Activated CD8-positive, alpha-beta memory T cell treated with anti-CD3 and anti-CD28 coated beads, Interleukin-2, amount 50 U/mL, for 1 hour (primary cell): ENCODE data around the gene ABCC8.

Experiments
- DNase-seq: peaks from one replicate; pipeline ENCODE4 v3.0.0-alpha.2; 2020; ENCODE audit errors: extremely low read depth

ABCC8 gene

DNA sequence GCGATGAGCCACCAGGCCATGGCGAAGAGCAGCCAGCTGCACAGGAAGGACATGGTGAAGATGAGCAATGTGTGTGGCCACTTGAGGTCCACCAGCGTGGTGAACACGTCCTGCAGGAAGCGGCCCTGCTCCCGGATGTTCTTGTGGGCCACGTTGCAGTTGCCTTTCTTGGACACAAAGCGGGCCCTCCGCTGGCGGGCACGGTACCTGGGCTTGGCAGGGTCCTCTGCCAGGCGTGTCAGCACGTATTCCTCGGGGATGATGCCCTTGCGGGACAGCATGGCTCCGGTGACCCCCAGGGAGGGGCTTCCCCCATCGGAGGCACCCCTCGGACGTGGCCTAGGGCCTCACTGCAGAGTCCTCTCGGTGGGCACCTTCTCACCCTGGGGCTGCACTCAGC, 88.8 kb downstream of the ABCC8 start:
- DNase-seq, result no peak

DNA sequence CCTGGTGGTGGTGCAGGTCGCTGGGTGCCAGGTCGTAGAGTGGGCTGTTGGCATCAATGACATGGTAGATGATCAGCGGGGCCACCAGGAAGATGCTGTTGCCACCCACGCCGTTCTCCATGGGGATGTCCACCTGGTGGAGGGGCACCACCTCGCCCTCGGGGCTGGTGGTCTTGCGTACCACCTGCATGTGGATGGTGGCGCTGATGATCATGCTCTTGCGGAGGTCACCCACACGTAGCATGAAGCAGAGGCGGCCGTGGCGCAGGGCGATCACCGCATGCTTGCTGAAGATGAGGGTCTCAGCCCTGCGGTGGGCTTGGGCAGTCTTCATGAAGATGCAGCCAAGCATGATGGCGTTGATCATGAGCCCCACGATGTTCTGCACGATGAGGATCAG, 89.4 kb downstream of the ABCC8 start:
- DNase-seq, result no peak

DNA sequence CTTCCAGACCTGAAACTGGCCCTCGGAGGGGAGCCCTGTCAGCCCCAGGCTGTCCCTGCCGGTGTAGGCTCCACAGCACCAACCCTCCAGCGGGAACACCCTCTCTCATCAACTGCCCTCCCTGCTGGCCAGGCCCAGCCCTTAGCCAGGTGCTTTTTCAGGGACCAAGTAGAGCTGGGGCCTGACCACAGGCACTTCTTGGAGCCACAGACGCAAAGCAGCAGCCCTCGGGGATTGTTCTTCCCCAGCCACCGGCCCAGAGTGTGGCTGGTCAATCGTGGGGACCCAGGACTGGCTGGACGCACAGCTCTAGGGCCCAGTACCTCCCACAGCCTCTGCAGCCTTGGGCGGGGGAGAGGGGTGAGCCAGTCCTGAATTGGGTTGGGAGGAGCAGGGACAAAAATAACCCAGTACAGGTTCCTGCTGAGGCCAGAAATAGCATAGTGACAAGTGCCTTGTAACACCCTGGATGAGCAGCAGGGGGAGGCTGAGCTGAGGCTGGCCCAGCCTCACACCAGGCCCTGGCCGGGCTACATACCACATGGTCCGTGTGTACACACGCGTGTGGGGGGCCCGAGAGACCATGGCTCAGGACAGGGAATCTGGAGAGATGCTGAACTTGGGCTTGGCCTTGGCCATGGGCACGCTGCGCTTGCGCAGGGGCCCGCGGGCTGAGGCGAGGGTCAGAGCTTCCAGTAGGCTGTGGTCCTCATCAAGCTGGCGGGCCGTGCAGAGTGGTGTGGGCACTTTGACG, 90.1 kb downstream of the ABCC8 start:
- no peak for DNase-seq

DNA sequence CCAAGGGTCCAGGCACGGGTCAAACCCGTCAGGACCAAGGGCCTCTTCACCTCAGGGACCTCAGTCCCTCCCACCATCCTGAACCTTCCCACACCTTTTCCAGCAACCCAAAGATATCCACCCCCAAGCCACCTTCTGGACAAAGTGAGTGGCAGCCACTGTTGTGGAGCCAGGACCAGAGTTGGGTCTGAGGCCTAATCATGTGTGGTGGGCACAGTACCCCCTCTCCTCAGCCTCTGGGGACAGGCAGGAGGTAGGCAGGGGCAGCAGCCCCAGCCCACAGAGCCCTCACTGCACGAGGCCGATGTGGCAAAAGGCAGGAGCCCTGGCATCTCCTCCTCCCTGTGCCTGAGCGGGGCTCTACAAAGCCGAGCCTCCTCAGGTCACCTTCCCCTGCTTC, 90.7 kb downstream of the ABCC8 start:
- DNase-seq, result no peak

DNA sequence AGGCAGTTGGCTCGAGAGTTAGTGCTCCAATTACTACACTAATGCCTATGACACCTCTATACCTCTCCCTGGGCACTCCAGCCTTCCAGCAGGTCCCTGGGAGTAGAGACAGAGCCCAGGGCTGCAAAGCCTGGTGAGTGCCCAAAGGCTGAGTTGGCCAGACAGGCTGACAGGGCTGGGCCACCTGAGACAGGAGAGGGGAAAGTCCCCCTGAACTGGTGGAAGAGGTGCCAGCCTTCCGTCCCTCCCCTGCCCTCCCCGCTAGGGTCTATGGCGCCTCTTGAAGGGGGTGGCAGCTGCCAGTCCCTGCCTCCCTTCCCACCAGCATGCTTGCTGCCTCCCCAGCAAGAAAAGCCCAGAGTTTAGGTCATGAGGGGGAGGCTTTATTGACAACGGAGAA, 91.2 kb downstream of the ABCC8 start:
- DNase-seq, result no peak

DNA sequence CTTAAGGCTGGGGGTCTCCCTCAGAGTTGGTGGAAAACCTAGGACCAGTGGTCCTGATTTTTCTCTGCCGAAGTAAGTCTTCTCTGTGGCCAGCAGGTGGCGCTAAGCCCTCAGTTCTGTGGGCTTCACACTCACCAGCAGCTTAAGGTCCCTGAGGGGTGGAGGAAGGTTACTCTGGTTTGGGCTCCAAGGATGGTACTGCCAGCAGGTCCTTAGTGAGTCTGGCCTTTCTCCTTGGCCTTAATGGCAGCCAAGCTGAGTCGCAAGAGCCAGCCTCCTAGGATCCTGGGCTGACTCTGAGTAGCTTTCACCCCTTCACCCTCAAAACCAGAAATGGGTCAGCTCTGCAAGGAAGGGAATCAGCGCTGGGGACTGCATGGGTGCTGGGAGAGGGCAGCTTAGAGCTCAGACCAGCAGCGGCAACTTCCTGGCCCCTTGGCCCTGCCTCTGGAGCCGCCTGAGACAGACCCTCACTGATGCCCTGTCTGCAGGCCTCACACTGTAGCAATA, 92.6 kb downstream of the ABCC8 start:
- peak; percentile 46 for DNase-seq

DNA sequence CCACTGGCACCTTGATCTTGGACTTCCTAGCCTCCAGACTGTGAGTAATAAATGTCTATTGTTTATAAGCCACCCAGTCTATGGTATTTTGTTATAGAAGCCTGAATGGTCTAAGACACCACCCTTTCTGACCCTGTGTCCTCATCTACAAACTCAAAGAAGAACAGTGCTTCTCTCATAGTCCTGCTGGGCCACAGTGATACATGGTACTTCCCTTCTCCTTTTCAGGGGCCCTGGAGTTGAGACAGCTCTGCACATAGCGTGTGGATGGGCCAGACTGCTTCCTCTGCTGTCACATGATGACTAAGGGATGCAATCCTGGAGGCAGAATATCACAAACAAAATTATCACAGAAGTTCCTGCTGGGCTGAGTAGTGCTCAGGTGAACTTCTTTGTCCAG, 93.2 kb downstream of the ABCC8 start:
- DNase-seq, result no peak

DNA sequence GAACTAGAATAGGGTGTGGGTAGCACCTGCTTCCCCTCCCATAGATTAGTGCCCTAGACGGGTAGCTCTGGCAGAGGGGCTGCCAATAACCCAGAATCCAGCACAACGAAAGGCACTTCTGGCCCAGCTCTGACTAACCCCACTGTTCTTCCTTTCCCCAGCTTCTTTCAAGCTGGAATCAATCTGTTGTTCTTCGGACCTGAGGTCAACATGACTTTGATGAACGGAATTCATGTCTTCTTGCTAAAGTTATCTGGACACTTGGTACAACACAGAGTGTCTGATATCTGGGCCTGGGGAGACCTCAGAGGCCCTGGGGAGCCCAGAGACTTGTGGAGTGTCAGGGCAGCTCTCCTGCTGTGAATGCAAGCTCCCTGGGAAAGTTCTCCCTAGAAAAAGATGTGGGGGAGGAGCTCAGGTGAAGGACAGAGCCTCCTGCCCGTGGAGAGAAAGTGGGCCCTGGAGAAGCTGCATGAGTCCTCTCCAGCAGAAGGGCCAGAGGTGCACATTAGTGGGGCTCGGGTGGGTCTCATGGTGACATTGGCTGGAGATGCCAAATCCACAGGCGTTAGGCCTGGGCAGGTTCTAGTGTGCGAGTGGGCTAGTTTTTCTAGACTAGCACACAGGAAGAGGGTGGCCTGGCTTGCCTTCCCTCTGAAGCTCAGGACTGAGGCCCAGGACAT, 94.5 kb downstream of the ABCC8 start:
- DNase-seq, result no peak

DNA sequence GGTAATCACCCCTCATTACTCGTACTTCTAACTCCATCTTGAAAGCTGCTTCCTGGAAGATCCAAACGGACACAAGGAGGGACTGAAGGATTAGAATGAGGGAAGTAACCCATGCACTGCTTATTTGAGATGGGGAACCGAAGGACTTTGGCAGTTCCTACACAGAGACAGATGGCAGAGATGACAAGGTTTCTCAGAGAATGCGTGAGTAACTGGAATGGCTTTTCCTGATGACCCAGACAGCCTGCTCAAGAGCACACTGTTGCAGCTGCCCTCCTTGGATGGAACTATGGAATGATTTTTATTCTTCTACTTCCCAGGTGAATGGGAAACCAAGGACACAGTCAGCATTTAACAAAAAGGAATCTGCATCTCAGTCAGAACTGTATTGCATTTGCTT, 95.5 kb downstream of the ABCC8 start:
- no peak for DNase-seq

DNA sequence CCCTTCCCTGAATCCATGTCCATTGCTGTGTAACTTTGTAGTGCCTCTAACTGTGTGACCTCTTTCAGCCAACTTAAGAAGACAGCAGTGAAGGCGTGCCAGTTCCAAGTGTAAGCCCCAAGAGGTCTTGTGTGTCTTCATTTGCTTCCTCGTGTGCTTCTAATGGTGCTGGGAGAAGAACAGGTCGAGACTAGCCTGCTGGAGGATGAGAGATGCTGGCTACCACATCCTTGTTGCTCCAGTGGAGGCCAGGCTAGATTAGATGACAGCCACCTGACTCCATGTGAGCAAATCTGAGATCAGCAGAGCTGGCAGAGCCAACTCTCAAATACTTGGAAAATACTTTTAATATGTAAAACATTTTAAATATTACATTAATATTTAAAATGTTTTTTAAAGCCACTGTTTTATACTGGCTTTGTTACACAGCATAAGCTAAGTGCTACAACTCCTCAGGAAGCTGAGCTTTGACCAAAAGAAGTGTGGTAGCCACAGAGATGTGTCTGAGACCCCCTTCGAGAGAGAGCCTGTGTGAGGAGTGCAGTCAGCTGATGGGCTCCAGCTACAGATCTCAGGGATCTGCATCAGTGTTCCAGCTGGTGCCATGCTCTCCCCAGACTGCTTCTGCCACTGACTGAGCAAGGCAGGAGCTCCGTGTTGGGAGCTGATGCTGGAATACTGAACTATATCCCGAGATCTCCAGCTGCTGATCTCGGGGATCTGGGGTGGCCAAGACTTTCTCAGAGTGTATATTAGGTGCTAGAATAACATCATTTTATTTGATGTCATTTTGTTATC, 97.1 kb downstream of the ABCC8 start:
- no peak for DNase-seq

DNA sequence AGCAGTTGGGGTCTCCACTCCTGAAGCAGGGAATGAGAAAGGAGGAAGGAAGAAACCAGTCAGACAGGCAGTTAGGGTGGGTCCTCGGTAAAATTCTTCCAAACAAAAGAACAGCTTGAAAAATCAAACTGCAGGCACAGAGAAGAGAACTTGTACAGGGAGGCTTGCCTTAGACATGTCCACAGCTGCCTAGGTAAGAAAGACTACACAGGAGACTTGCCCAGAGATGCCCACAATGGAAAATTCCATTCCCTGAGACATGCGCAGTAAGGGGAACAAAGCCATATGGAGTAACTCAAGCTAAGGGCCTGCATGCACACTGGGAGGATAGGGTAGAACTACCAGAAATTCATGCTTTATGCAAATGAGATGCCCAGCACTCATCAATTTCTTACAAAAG, 98.0 kb downstream of the ABCC8 start:
- no peak for DNase-seq

DNA sequence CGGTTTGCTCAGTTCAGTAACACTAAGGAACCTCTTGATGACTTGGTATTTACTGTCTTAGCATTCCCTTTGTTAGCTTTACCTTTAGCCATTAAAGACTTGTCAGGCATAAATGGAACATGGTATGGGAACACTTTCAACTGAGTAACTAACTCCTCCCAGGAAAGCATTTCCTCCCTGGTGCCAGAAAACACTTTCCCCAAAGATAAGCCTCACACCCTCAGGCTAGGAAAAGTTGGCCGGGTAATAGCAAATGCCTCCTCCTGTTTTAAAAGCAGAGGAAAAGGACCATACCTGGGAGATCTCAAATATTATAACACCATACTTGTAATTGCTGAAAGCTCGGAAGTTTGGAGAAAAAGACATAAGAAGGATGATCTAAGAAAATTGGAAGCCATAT, 100.2 kb downstream of the ABCC8 start:
- DNase-seq, result no peak

DNA sequence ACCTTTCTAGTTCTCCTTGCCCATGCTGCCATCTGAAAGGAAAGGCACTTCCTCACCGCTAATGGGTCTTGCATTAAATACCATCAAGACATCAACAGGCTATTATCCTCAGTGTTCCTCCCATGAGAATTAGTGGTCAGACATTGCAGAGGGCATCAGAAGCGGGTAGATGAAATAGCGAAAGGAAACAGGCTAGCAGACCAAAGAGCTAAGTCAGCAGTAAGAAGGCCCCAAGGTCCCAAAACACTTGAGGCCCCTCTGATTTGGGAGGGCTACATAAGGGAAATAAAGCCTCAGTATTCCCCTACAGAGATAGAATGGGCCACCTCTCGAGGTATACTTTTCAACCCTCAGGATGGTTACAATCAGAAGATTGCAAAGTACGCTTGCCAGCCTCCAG, 101.1 kb downstream of the ABCC8 start:
- DNase-seq, result no peak

DNA sequence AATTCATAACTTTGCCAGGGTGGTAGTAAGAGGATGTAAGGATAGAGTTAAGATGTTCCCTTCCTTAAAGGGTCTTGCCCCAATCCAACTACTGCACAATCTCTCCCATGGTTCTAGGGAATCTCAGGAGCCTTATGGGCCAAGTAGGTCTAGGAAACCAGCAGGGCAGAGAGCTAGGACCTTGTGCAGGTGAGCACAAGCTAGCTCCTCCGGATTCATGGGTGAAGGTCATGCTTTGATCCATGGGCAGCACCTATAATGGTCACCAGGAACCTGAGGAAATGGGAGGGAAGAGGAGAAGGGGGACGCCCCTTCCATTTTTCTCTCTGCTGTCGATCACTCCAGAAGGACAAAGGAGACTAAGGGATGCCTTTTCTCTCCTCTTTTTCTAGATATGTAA, 105.0 kb downstream of the ABCC8 start:
- DNase-seq, result no peak

DNA sequence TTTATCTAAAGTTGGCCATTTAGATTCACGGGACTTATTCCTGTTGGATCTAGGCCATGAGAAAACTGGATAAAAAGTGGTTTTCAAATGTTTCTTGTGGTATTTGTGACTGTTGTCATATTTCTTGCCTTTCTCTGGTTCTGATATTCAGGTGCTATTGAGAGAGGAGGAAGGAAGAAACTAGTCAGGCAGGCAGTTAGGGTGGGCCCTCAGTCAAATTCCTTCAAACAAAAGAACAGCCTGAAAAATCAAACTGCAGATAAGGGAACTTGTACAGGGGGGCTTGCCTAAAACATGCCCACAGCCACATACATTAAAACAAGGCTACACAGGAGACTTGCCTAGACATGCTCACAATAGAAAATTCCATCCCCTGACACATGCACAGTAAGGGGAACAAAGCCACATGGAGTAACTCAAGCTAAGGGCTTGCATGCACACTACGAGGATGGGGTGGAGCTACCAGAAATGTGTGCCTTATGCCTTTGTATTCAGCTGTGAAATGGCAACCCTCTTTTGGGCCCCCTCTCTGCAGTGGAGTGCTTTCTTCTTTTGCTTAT, 106.9 kb downstream of the ABCC8 start:
- DNase-seq, result no peak

DNA sequence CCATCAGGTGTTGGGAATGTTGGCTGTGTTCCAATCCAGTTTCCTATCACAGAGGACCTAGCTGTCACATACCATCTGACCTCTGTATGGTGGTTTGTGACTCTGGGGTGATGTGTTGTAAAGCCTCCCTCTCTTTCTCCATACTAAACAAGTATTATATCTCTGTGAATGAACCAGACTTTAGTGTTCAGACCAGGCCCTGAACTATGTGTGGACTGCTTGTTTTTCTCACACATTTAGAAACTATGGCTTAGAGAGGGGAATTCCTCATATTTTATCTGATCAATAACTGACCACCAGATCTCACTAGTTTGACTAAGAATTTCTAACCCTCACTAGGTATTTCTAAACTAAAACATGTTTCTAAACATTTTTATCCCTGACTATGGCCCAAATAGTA, 107.6 kb downstream of the ABCC8 start:
- DNase-seq, result no peak

DNA sequence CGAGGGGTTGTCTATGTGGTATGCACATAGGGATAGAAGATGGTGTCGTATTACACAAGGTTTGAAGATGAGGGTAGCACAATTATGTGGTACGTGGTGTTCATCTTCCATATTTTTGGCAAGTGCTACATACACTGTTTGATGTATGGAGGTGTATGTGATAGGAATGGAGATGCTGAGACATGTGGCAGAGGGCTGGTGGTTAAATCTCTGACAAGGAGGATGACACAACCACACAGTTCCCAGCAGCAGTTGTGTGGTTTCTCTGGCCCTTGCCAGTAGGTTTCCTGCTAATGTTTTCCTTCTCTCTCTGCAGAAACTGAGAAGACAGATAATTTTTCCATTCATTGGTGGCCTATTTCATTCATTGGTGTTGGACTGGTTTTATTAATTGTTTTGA, 108.1 kb downstream of the ABCC8 start:
- DNase-seq, result no peak

DNA sequence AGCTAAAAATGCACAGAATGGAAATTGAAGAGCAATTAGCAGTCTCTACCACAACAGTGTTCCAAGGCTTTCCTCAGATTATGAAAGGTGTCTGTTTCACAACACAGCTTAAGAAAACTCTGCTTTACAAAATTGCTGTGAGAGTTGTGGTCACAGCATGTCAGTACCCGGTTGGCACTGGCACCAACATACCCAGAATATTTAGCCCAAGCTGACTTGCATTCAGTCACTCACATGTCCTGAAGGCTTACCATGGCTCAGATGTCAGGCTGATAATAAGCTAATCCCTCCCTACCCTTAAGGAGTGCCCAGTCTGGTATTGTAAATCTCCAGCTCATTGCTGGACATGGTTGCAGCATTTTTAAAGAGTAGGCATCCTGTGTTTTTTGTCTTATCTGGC, 110.2 kb downstream of the ABCC8 start:
- DNase-seq, result no peak

DNA sequence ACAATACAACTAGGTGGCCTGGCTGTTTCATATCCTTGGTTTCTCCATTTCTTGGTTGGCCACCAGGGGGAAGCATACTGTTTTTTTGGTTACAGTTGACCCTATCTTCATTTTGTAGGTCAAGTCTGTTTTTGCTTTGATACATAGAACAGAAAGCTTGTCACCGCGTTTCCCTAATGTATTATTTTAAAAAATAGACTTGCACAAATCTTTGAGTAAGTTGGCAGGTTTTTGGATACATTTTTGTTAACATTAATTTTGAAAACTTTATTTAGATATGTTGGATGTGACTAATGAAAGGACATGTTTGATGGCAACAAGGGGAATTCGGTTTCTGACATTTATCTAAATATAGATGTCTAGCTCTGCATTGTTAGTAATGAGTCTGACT, 122.0 kb downstream of the ABCC8 start:
- DNase-seq, result no peak

DNA sequence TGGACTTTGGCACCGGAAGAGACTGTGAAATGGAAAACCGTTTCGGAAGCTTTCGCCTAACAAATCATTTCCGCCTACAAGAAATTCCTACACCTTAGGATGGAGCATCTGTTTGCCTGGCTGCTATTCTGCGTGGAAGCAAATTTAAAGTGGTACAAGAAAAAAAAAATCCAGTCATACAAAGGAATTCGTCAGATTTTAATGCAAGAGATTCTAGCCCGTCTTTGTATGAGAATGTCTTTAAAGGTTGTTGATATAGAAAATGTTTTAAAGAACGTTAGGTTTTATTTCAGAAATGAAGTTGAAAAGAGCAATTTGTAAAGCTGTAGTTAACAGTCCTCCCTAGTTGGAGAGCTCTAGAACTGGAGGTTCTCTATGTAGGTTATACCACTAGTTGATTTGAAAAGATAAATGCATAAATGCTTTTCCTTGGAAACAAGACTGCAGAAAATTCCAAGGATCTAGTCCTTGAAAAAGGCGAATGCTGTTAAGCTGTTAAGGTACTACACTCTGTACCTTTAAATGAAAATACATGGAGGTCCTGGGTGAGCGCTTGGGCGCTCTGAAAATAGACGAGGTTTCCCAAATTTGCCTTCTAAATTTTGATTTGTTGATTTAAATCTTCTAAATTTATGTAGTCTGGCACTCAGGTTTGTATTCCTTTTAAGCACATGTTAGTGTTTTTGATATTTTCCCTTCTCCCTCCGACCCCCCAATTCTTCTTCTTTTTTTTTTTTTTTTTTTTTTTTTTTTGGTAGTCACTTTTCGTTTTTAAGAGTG, 122.6 kb downstream of the ABCC8 start:
- DNase-seq, result no peak

DNA sequence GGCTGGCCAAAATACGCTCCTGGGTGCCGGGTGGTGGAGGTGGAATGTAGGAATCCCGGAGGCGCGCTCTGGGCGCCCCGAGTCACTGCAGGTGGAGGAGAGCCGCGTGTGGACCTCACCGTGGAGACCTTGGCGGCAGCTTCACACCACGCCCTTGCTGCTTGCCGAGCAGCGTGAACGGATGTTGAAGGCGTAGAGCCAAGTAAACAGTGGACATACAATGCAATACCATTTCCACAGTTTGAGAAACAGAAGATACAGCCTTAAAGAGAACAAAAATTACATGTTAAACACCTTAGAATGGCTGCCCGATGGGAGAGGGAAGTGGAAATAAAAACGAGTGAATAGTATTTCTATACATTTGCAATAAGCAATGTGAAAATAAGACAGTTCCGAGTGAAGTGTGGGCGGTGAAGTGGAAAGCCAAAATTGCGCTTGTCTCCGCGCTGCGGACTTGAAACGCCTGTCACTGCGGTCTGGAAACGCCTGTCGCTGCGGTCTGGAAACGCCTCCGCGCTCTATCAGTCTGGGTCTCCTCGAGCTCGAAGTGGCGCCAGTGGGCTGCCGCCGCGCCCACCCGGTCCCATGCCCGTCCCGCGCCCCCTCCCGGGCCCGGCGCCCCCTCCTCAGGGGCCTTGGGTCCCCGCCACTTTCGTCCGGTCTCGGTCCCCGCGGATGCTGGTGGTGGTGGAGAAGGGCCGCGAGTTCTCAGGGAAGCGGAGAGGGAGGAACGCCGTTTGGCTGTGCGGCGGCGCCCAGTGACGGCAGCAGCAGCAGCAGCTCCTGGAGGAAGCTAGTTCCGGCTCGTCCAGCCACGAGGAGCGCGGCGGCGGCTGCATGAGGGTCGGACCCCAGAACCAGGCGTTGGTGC, 123.5 kb downstream of the ABCC8 start:
- DNase-seq, result peak; percentile 47
